H1 (cell line): ENCODE measurements around the gene ACADVL. TPM values are rescaled to one million over a fixed set of nuclear protein-coding genes. Genes with fewer than 3 reads are reported as not detected.

Source experiments
- CTCF ChIA-PET: fragments of 300-600 bp; sonication (Branson Sonifier 250); formaldehyde crosslinking; loops from one replicate; lab custom pipeline; 2021; ENCODE audit not compliant: partially characterized antibody; lab: Charles Lee
- POLR2A ChIA-PET: fragments of 300-600 bp; sonication (Branson Sonifier 250); formaldehyde crosslinking; loops from one replicate; lab custom pipeline; 2021; ENCODE audit warnings: inconsistent platforms; ENCODE audit not compliant: partially characterized antibody; lab: Charles Lee
- DNase-seq, 2 experiments: peaks; one replicate each; pipeline versions ENCODE4 v3.0.0 to v3.0.0-alpha.2; 2010 to 2022; ENCODE audit warnings: low spot score in 2 of 2, low read depth in 1 of 2, mixed read lengths in 1 of 2
- FAIRE-seq: peaks from 2 replicates; lab custom pipeline; 2011; peaks lifted over from hg19 to GRCh38; lab: Jason Lieb, UNC
- H2AFZ ChIP-seq: 2 replicates; pipeline ENCODE4 v1.8.1; 2012; ENCODE audit warnings: low read length, inconsistent platforms
- H2AK5ac ChIP-seq: 2 replicates; pipeline ENCODE4 v1.6.1; 2013; ENCODE audit warnings: low read depth, low read length
- H2BK120ac ChIP-seq: replicated peaks from 2 replicates; pipeline ENCODE3; 2013; ENCODE audit warnings: low read depth, low read length, inconsistent platforms
- H2BK12ac ChIP-seq: 2 replicates; pipeline ENCODE4 v1.6.1; 2013; ENCODE audit warnings: low read depth, low read length
- H2BK15ac ChIP-seq: 2 replicates; pipeline ENCODE4 v1.6.1; 2013; ENCODE audit warnings: low read length
- H2BK20ac ChIP-seq: 2 replicates; pipeline ENCODE4 v1.6.1; 2013; ENCODE audit warnings: low read length
- H2BK5ac ChIP-seq: 2 replicates; pipeline ENCODE4 v1.6.1; 2013; ENCODE audit warnings: low read depth, low read length
- H3K14ac ChIP-seq: 2 replicates; pipeline ENCODE4 v1.6.1; 2013; ENCODE audit warnings: inconsistent platforms; ENCODE audit not compliant: insufficient read length
- H3K18ac ChIP-seq: 2 replicates; pipeline ENCODE4 v1.6.1; 2013; ENCODE audit warnings: low read length; ENCODE audit errors: extremely low read depth
- H3K23ac ChIP-seq: 2 replicates; pipeline ENCODE4 v1.6.1; 2013; ENCODE audit warnings: inconsistent platforms; ENCODE audit not compliant: insufficient read length
- H3K23me2 ChIP-seq: 2 replicates; pipeline ENCODE4 v1.6.1; 2013; ENCODE audit warnings: low read depth, low read length
- H3K27ac ChIP-seq: 2 replicates; pipeline ENCODE4 v1.6.1; 2011; ENCODE audit warnings: low read depth, low read length, inconsistent platforms
- H3K27me3 ChIP-seq, 4 experiments: replicated peaks in 1 of 4; 1 replicate in 1 of 4; 2 replicates in 3 of 4; pipeline versions ENCODE4 v1.6.1 to v1.8.1; 2011 to 2013; ENCODE audit warnings: low read length in 3 of 4, mild to moderate bottlenecking in 3 of 4, inconsistent platforms in 2 of 4, mixed read lengths in 2 of 4, moderate library complexity in 1 of 4; ENCODE audit not compliant: control insufficient read depth in 3 of 4, insufficient read depth in 3 of 4; ENCODE audit errors: extremely low read depth in 1 of 4
- H3K36me3 ChIP-seq, 4 experiments: 2 replicates each; pipeline versions ENCODE4 v1.6.1 to v1.8.1; 2011 to 2013; ENCODE audit warnings: mild to moderate bottlenecking in 4 of 4, low read length in 3 of 4, moderate library complexity in 2 of 4, control low read depth in 1 of 4, inconsistent platforms in 1 of 4; ENCODE audit not compliant: insufficient read depth in 4 of 4, control insufficient read depth in 2 of 4
- H3K4ac ChIP-seq: replicated peaks from 2 replicates; pipeline ENCODE3; 2013; ENCODE audit warnings: low read length, low read depth, mixed read lengths, inconsistent platforms; ENCODE audit not compliant: insufficient read length
- H3K4me1 ChIP-seq, 4 experiments: replicated peaks in 1 of 4; 1 replicate in 1 of 4; 2 replicates in 3 of 4; pipeline versions ENCODE4 v1.6.1 to v1.8.1; 2011 to 2013; ENCODE audit warnings: low read length in 3 of 4, inconsistent platforms in 2 of 4, mixed read lengths in 1 of 4; ENCODE audit not compliant: insufficient read depth in 4 of 4, control insufficient read depth in 3 of 4
- H3K4me2 ChIP-seq, 2 experiments: 2 replicates each; pipeline versions ENCODE4 v1.6.1 to v1.8.1; 2011 to 2013; ENCODE audit warnings: low read depth in 2 of 2, low read length in 2 of 2, control low read depth in 1 of 2, inconsistent platforms in 1 of 2, mild to moderate bottlenecking in 1 of 2; ENCODE audit not compliant: insufficient read depth in 1 of 2
- H3K4me3 ChIP-seq, 4 experiments: fragments of 200-600, 300-600 bp in 1 of 4; sonication (generic), shearing (Covaris generic), sonication (Bioruptor Twin) in 1 of 4; 2 replicates each; pipeline versions ENCODE4 v1.5.1 to v1.8.1; 2011 to 2016; ENCODE audit warnings: low read length in 4 of 4, low read depth in 3 of 4, control low read depth in 2 of 4, inconsistent platforms in 2 of 4, mild to moderate bottlenecking in 2 of 4, mixed read lengths in 1 of 4, moderate library complexity in 1 of 4; ENCODE audit not compliant: insufficient read depth in 2 of 4; ENCODE audit errors: extremely low read depth in 1 of 4
- H3K56ac ChIP-seq: replicated peaks from 2 replicates; pipeline ENCODE3; 2013; ENCODE audit warnings: low read depth, mild to moderate bottlenecking, mixed read lengths, low read length, inconsistent platforms; ENCODE audit not compliant: insufficient read length
- H3K79me1 ChIP-seq: 2 replicates; pipeline ENCODE4 v1.6.1; 2013; ENCODE audit warnings: low read depth, low read length, control low read depth
- H3K79me2 ChIP-seq, 2 experiments: 2 replicates each; pipeline versions ENCODE4 v1.6.1 to v1.8.1; 2012 to 2013; ENCODE audit warnings: low read length in 2 of 2, mild to moderate bottlenecking in 2 of 2, inconsistent platforms in 1 of 2; ENCODE audit not compliant: insufficient read depth in 2 of 2, control insufficient read depth in 1 of 2
- H3K9ac ChIP-seq, 4 experiments: replicated peaks in 1 of 4; 1 replicate in 1 of 4; 2 replicates in 3 of 4; pipeline versions ENCODE4 v1.6.1 to v1.8.1; 2011 to 2013; ENCODE audit warnings: low read depth in 3 of 4, low read length in 3 of 4, control low read depth in 2 of 4, mild to moderate bottlenecking in 2 of 4, moderate library complexity in 2 of 4, inconsistent platforms in 1 of 4; ENCODE audit errors: extremely low read depth in 1 of 4
- H3K9me3 ChIP-seq, 2 experiments: 2 replicates each; pipeline versions ENCODE4 v1.6.1 to v1.8.1; 2012 to 2013; ENCODE audit warnings: mild to moderate bottlenecking in 2 of 2, moderate library complexity in 2 of 2, control low read depth in 1 of 2, inconsistent platforms in 1 of 2, low read depth in 1 of 2, low read length in 1 of 2, mixed read lengths in 1 of 2; ENCODE audit not compliant: insufficient read depth in 2 of 2
- H4K20me1 ChIP-seq, 2 experiments: replicated peaks in 1 of 2; 2 replicates each; pipeline versions ENCODE3 to v1.8.1; 2011 to 2013; ENCODE audit warnings: inconsistent platforms in 2 of 2, low read length in 2 of 2, mild to moderate bottlenecking in 1 of 2; ENCODE audit not compliant: insufficient read depth in 2 of 2, control insufficient read depth in 1 of 2
- H4K5ac ChIP-seq: 2 replicates; pipeline ENCODE4 v1.6.1; 2013; ENCODE audit warnings: low read length, low read depth, mixed read lengths, inconsistent platforms; ENCODE audit not compliant: insufficient read length
- H4K8ac ChIP-seq: 2 replicates; pipeline ENCODE4 v1.8.0; 2013; ENCODE audit warnings: mild to moderate bottlenecking, moderate library complexity, low read length, inconsistent platforms; ENCODE audit not compliant: insufficient read depth; ENCODE audit errors: extremely low read depth
- H4K91ac ChIP-seq: replicated peaks from 2 replicates; pipeline ENCODE3; 2013; ENCODE audit warnings: low read length, mixed read lengths, inconsistent platforms; ENCODE audit not compliant: insufficient read length
- ASH2L ChIP-seq: fragments of 200-600, 300-600 bp; sonication (generic); IDR thresholded peaks from one replicate; pipeline ENCODE4 v1.7.1; 2017; ENCODE audit warnings: low read length
- ATF2 ChIP-seq: IDR thresholded peaks from 2 replicates; pipeline ENCODE4 v1.6.1; 2012; ENCODE audit warnings: low read length, inconsistent platforms
- BCL11A ChIP-seq, 2 experiments: IDR thresholded peaks; one replicate each; pipeline ENCODE4 v1.6.1; 2011; ENCODE audit warnings: low read depth in 2 of 2, low read length in 2 of 2, mild to moderate bottlenecking in 2 of 2
- CTBP2 ChIP-seq: IDR thresholded peaks from 2 replicates; pipeline ENCODE4 v1.7.0; 2011; ENCODE audit warnings: borderline replicate concordance, mild to moderate bottlenecking, moderate library complexity, mixed read lengths, low read length; ENCODE audit not compliant: insufficient read depth, insufficient read length
- EGR1 ChIP-seq: IDR thresholded peaks from 2 replicates; pipeline ENCODE4 v1.6.1; 2011; ENCODE audit warnings: low read depth, low read length, borderline replicate concordance
- KDM5A ChIP-seq: fragments of 200-600 bp; IDR thresholded peaks from 2 replicates; pipeline ENCODE4 v1.7.1; 2012; ENCODE audit warnings: mild to moderate bottlenecking, low read length, inconsistent platforms, mixed read lengths
- RNF2 ChIP-seq: fragments of 200-900, 300-1000 bp; sonication (generic); IDR thresholded peaks from 2 replicates; pipeline ENCODE4 v1.7.1; 2016; ENCODE audit warnings: borderline replicate concordance, low read depth, mild to moderate bottlenecking, antibody characterized with exemption, low read length; ENCODE audit not compliant: poor library complexity, severe bottlenecking; ENCODE audit errors: missing control alignments
- TAF1 ChIP-seq: IDR thresholded peaks from 2 replicates; pipeline ENCODE4 v1.6.1; 2011; ENCODE audit warnings: mild to moderate bottlenecking, low read depth, low read length
- TCF12 ChIP-seq: IDR thresholded peaks from 2 replicates; pipeline ENCODE4 v1.6.1; 2011; ENCODE audit warnings: low read depth, mild to moderate bottlenecking, low read length
- USF2 ChIP-seq: IDR thresholded peaks from 2 replicates; pipeline ENCODE4 v1.6.1; 2011; ENCODE audit warnings: low read length, improper control_type of control experiment
- WGBS, 2 experiments: shearing (Covaris generic) in 1 of 2; methylation state at CpG; one replicate each; pipeline versions ENCODE4 v1.1.6 to v1.1.7; 2013 to 2015; ENCODE audit warnings: low lambda C conversion rate in 2 of 2, mixed read lengths in 2 of 2, inconsistent platforms in 1 of 2, low coverage in 1 of 2, missing lambda C conversion rate in 1 of 2; ENCODE audit not compliant: insufficient replicate concordance in 2 of 2, insufficient coverage in 1 of 2, insufficient read length in 1 of 2; ENCODE audit errors: extremely low coverage in 1 of 2, missing lambda C conversion rate in 1 of 2; 5-methylcytosine and 5-hydroxymethylcytosine counted together
- polyA plus RNA-seq, 7 experiments: library from polyadenylated mRNA; depleted of rRNA in 3 of 7; stranded (reverse) in 5 of 7; unstranded in 2 of 7; fragments of >200 nt in 5 of 7; fragments of 200-250 nt in 2 of 7; gene quantifications; 1 replicate in 5 of 7; 2 replicates in 1 of 7; 4 replicates in 1 of 7; pipeline versions ENCODE4 v1.2.1 to v1.2.3, GENCODE V29; 2011 to 2013; ENCODE audit warnings: missing spikeins in 2 of 7, mixed read lengths in 2 of 7
- total RNA-seq: library from RNA; stranded (reverse); fragmentation: NEBNext Ultra II Directional; extraction: Animal tissue kit (Norgen Biotek cat#: 25700); gene quantifications from 2 replicates; pipeline ENCODE4 v1.2.1, GENCODE V29; 2021

ACADVL gene
- total and polyA plus RNA-seq, 2 of the 8 experiments (the other 6 are each of a cell fraction or from before 2014, with no cell fraction given), result 181 to 231 TPM

DNA sequence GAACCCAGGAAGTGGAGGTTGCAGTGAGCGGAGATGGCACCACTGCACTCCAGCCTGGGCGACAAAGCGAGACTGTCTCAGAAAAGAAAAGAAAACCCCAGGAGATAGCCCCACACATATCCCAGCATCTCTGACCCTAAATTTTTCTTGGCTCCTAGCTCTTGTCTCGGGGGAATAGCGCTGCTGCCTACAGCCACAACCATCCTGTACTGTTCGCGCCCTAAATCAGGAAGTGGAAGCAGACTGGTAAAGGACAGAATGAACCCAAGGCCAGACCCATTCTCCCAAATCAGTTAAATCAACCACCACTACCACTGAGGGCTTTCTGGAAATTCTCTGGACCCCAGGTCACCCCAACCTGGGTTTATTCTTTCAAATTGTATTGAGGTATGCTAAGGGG is 30.1 kb downstream of the ACADVL start:
- Histone ChIP-seq H3K36me3 (peaks cover 9 to 25% (median 18%) of the 10 kb centered on the region in 4 experiments; a peak in 7 of 8 replicates), H3K79me1 (peaks cover 16% of the 10 kb centered on the region), H4K91ac (no peak overlapping the region), H2BK120ac (no peak overlapping the region), H2BK5ac (no peak overlapping the region), H3K18ac (no peak overlapping the region), H3K23me2 (peaks cover 7% of the 10 kb centered on the region), H4K20me1 (peaks cover 4 to 11% of the 10 kb centered on the region in 2 experiments), H3K4me2 (peak overlapping the region; percentile 82 to 99; a peak in 3 of 4 replicates), H3K23ac (no peak overlapping the region), H3K79me2 (peaks cover 23 to 54% of the 10 kb centered on the region in 2 experiments), H3K4me1 (peaks cover 3 to 12% (median 5%) of the 10 kb centered on the region in 4 experiments), H2BK20ac (no peak overlapping the region), H3K4me3 (peak overlapping the region in 2 of 4 experiments; percentile 78 to 84; a peak in 5 of 8 replicates), H3K4ac (no peak overlapping the region), H2BK15ac (no peak overlapping the region), H2BK12ac (no peak overlapping the region), H3K56ac (no peak overlapping the region), H3K9ac (no peak overlapping the region; a peak in 1 of 7 replicates), H3K14ac (no peak overlapping the region), H2AFZ (no peak overlapping the region), H3K9me3 (no peaks in the 10 kb centered on the region), H4K5ac (no peak overlapping the region), H3K27me3 (no peaks in the 10 kb centered on the region), H3K27ac (no peak overlapping the region), H4K8ac (no peak overlapping the region), H2AK5ac (no peak overlapping the region)
- ChIA-PET POLR2A (interaction anchor here (1.0 to 8.3 kb wide), 7 partner anchors 7 to 65 kb away, joined by 4 to 121 read pairs (median 12); partner anchors contain the start of genes ACADVL, CLDN7, DLG4 and DVL2), CTCF (interaction anchor here (1.2 to 1.4 kb wide), 3 partner anchors 8 to 43 kb away, joined by 3 to 7 read pairs (median 4); partner anchors contain the start of gene SLC2A4)
- no peak for FAIRE-seq
- WGBS, 2 experiments, result 96% methylated on average over 7 of the region's 7 CpGs; no CpG with 5 or more reads in 1 of the 2 experiments
- DNase-seq, result no peak
- TF ChIP-seq EGR1 (no peak), ATF2 (no peak), KDM5A (no peak), ASH2L (no peak), USF2 (no peak), TCF12 (no peak), CTBP2 (no peak), RNF2 (no peak), TAF1 (no peak), BCL11A (IDR thresholded peaks at IDR 0.05; ENCODE audit: low read depth in 2 of 2, low read length in 2 of 2) (no peak)
